Measurements from ENCODE around the gene AKAP1. TPM values are rescaled to one million over a fixed set of nuclear protein-coding genes. Genes with fewer than 3 reads are reported as not detected.

Gene AKAP1
- total and polyA plus RNA-seq, 2 of the 8 experiments (the other 6 are each of a cell fraction or from before 2014, with no cell fraction given): 120 to 156 TPM

GRCh38 chr17:57115377-57115776, 30.3 kb downstream of the AKAP1 start:
- Histone ChIP-seq H3K4me1 (replicated peaks in 1 of 4; ENCODE audit: control insufficient read depth in 3 of 4, insufficient read depth in 4 of 4, low read length in 3 of 4) (no peaks in the 10 kb centered on the region; a peak in 2 of 7 replicates), H3K79me2 (ENCODE audit: control insufficient read depth in 1 of 2, insufficient read depth in 2 of 2, low read length in 2 of 2) (peaks cover 0 to 3% of the 10 kb centered on the region in 2 experiments; a peak in 1 of 4 replicates), H4K91ac (replicated peaks; ENCODE audit: insufficient read length, low read length) (no peak overlapping the region), H4K20me1 (replicated peaks in 1 of 2; ENCODE audit: control insufficient read depth in 1 of 2, insufficient read depth in 2 of 2, low read length in 2 of 2) (peaks cover 0 to 6% of the 10 kb centered on the region in 2 experiments), H3K14ac (ENCODE audit: insufficient read length) (no peak overlapping the region), H3K18ac (ENCODE audit: extremely low read depth, low read length) (no peak overlapping the region), H3K27me3 (replicated peaks in 1 of 4; ENCODE audit: control insufficient read depth in 3 of 4, extremely low read depth in 1 of 4, insufficient read depth in 3 of 4, low read length in 3 of 4) (no peaks in the 10 kb centered on the region), H3K27ac (ENCODE audit: low read depth, low read length) (no peak overlapping the region), H3K9ac (replicated peaks in 1 of 4; ENCODE audit: extremely low read depth in 1 of 4, low read depth in 3 of 4, low read length in 3 of 4) (no peak overlapping the region), H2BK5ac (ENCODE audit: low read depth, low read length) (no peak overlapping the region), H3K56ac (replicated peaks; ENCODE audit: insufficient read length, low read depth, low read length) (no peak overlapping the region), H2BK12ac (ENCODE audit: low read depth, low read length) (no peak overlapping the region), H2AFZ (ENCODE audit: low read length) (no peak overlapping the region), H3K79me1 (ENCODE audit: low read depth, low read length) (peaks cover 5% of the 10 kb centered on the region; the same call in 1 of the 2 replicates), H3K4me2 (ENCODE audit: insufficient read depth in 1 of 2, low read depth in 2 of 2, low read length in 2 of 2) (no peak overlapping the region), H3K4me3 (ENCODE audit: extremely low read depth in 1 of 4, insufficient read depth in 2 of 4, low read depth in 3 of 4, low read length in 4 of 4) (no peak overlapping the region), H2BK120ac (replicated peaks; ENCODE audit: low read depth, low read length) (no peak overlapping the region), H3K23ac (ENCODE audit: insufficient read length) (no peak overlapping the region), H4K5ac (ENCODE audit: insufficient read length, low read depth, low read length) (no peak overlapping the region), H2BK15ac (ENCODE audit: low read length) (no peak overlapping the region), H3K9me3 (ENCODE audit: insufficient read depth in 2 of 2, low read depth in 1 of 2, low read length in 1 of 2) (no peaks in the 10 kb centered on the region), H3K23me2 (ENCODE audit: low read depth, low read length) (no peaks in the 10 kb centered on the region), H4K8ac (ENCODE audit: extremely low read depth, insufficient read depth, low read length) (no peak overlapping the region), H2BK20ac (ENCODE audit: low read length) (no peak overlapping the region), H2AK5ac (ENCODE audit: low read depth, low read length) (no peak overlapping the region), H3K36me3 (ENCODE audit: control insufficient read depth in 2 of 4, insufficient read depth in 4 of 4, low read length in 3 of 4) (peaks cover 40 to 76% (median 61%) of the 10 kb centered on the region in 4 experiments), H3K4ac (replicated peaks; ENCODE audit: insufficient read length, low read depth, low read length) (no peak overlapping the region)
- FAIRE-seq (no peak), DNase-seq (ENCODE audit: low read depth in 1 of 2, low spot score in 2 of 2) (no peak)
- POLR2A ChIA-PET (ENCODE audit: partially characterized antibody): no interaction called here
- WGBS, 2 experiments (ENCODE audit: extremely low coverage in 1 of 2, insufficient coverage in 1 of 2, insufficient read length in 1 of 2, insufficient replicate concordance in 2 of 2, low coverage in 1 of 2, low lambda C conversion rate in 2 of 2, missing lambda C conversion rate in 1 of 2): 92% methylated on average over 4 of the region's 4 CpGs; no CpG with 5 or more reads in 1 of the 2 experiments
- CTCF ChIA-PET (ENCODE audit: partially characterized antibody): interaction anchor here (0.9 to 4.6 kb wide), 5 partner anchors 9 to 127 kb away, joined by 3 to 30 read pairs (median 6); no protein-coding TSS in a partner anchor
- TF ChIP-seq CBX5 (IDR thresholded peaks at IDR 0.05; ENCODE audit: low read depth, low read length) (no peak), HDAC6 (IDR thresholded peaks at IDR 0.05; ENCODE audit: low read depth, low read length) (no peak), SP4 (IDR thresholded peaks at IDR 0.05; ENCODE audit: low read length) (no peak), CHD1 (IDR thresholded peaks at IDR 0.05; ENCODE audit: low read depth, low read length) (no peak), TBP (IDR thresholded peaks at IDR 0.05; ENCODE audit: low read depth, low read length) (no peak), RFX5 (IDR thresholded peaks at IDR 0.05; ENCODE audit: borderline replicate concordance, low read depth, low read length) (no peak), CTCF (IDR thresholded peaks at IDR 0.05; ENCODE audit: control extremely low read depth in 1 of 3, insufficient read depth in 1 of 3, low read depth in 1 of 3, low read length in 3 of 3) (no peak), USF2 (IDR thresholded peaks at IDR 0.05; ENCODE audit: low read length) (no peak), POLR2AphosphoS5 (IDR thresholded peaks at IDR 0.05; ENCODE audit: low read depth, low read length) (no peak), EZH2 (IDR thresholded peaks at IDR 0.05; ENCODE audit: low read depth, low read length, severe bottlenecking) (no peak), ZNF274 (IDR thresholded peaks at IDR 0.05; ENCODE audit: borderline replicate concordance, extremely low read depth, low read length) (no peak)

Data from H1 (cell line).